GM19238 (cell line): ENCODE results near the gene PYHIN1.
"Not testable (repeated sequence)": the region's sequence is repeated elsewhere in the genome, so short reads cannot be mapped to it uniquely, and the experiment has no call there.

Source experiments
- DNase-seq: peaks from one replicate; pipeline ENCODE4 v3.0.0; 2011; ENCODE audit warnings: low spot score; ENCODE audit not compliant: insufficient read length

Gene PYHIN1

GRCh38 chr1:158979229-158979628, 47.9 kb downstream of the PYHIN1 start:
- no peak for DNase-seq

- DNase-seq = no peak
Measured at GRCh38 chr1:158983235-158983634, 51.9 kb downstream of the PYHIN1 start.

DNA sequence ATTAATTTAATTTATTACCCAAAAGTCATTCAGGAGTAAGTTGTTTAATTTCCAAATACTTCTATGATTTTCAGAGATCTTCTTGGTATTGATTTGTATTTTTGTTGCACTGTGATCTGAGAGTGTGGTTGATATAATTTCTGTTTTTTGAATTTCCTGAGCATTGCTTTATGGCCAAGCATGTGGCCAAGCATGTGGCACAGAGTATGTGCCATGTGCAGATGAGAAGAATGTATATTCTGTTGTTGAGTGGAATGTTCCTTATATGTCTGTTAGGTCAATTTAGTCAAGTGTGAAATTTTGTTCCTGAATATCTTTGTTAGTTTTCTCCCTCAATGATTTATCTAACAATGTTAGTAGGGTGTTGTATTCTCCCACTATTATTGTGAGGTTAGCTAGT, 53.0 kb downstream of the PYHIN1 start:
- no peak for DNase-seq

- no peak for DNase-seq
Measured at GRCh38 chr1:158989424-158989823, 58.1 kb downstream of the PYHIN1 start.

DNA sequence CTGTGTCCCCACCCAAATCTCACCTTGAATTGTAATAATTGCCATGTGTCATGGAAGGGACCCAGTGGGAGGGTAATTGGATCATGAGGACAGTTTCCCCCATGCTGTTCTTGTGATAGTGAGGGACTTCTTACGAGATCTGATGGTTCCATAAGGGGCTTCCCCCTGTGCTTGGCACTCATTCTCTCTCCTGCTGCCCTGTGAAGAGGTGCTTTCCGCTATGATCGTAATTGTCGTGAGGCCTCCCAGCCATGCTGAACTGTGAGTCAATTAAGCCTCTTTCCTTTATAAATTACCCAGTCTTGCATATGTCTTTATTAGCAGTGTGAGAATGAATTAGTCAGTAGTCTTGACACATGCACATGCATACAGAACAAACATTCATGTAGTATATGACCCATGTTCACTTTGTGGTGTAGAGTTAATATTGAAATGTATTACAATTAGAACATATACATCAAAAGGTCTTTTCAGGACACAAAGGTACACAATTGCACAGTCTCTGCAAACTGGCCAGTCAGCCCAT, 61.5 kb downstream of the PYHIN1 start:
- no peak for DNase-seq

GRCh38 chr1:158996998-158997397, 65.6 kb downstream of the PYHIN1 start:
- no peak for DNase-seq

GRCh38 chr1:158998037-158998780, 66.9 kb downstream of the PYHIN1 start:
- DNase-seq = no peak

DNA sequence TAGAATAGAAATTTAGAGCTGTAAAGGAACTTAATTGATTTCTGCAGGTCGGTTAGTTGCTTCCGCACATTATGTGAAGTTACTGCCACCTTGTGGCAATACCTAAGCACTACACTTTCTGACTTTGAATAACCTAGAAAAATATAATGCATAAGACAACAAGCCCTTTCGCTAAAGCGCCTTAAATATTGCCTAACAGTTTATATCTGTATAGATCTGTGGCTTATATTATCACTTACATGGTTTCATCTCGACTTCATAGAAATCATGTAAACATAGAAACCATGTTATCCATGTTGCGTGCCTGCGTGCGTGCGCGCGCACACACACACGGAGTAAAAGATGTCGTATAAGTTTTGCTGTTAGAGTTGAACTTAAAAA, 67.4 kb downstream of the PYHIN1 start:
- DNase-seq = no peak

GRCh38 chr1:158999316-159000069, 68.1 kb downstream of the PYHIN1 start:
- no peak for DNase-seq

DNA sequence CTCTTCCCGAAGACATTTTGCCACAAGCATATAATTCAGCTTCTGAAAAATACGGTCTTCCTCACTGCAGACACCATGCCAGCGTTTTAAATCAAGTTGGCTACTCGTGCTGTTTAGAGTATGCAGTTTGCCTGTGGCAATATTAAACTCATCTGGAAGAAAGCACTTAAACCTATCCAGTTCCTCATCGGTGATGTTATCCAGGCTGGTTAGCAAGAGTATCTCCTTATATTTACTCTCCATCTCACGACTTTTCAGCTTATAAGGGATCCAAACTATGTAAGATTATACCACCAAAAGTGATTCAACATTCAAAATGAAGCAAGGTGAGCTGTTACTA, 68.7 kb downstream of the PYHIN1 start:
- no peak for DNase-seq

DNA sequence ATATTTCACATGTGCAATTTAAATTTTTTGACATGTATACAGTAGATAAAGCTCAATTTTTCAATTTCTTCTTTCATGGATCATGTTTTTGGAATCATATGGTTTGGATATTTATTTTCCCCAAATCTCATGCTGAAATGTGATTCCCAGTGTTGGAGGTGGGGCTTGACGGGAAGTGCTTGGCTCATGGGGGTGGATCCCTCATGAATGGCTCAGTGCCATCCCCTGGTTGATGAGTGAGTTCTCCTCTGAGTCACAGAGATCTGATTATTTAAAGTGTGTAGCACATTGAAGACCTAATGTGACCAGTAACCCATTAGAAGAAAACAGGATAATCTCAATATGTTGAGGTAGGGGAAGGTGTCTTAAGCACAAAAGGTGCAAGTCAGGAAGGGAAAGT, 69.3 kb downstream of the PYHIN1 start:
- DNase-seq = no peak

DNA sequence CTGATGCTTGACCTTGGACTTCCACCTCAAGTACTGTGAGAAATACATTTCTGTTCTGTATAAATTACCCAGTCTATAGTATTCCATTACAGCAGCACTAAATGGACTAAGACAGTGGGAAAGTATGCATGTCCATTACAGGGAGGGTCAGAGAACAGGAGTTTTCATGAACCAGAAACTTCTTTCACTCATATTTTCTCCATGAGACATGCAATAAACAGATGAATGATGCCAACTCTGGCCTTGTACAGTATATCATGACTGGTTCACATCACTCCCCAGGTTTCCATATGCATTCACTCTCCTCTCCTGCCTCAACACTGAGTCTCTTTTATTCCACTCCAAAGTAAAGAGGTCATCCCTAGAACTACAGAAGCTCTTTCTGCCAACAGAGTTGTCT, 73.8 kb downstream of the PYHIN1 start:
- no peak for DNase-seq

GRCh38 chr1:159005676-159006075, 74.3 kb downstream of the PYHIN1 start:
- no peak for DNase-seq

- DNase-seq = not testable (repeated sequence)
Measured at GRCh38 chr1:159006210-159006807, 75.0 kb downstream of the PYHIN1 start.

DNA sequence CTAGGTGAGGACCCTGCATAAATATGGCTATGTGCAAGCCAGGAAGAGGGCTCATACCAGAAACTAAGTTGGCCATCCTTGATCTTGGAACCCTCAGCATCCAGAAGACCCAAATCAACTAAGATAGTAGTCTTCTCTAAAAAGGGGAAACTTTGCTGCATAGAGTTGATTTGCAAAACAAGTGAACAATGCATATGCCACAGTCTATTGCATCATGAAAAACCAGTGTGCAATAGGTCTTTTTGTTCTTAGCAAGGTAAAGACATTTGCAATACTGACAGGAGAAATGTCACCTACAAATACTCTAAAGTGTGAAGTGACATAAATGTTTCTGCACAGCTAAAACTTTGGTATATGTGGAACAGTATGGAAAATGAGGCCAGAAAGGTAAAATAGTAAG, 76.4 kb downstream of the PYHIN1 start:
- DNase-seq = no peak

DNA sequence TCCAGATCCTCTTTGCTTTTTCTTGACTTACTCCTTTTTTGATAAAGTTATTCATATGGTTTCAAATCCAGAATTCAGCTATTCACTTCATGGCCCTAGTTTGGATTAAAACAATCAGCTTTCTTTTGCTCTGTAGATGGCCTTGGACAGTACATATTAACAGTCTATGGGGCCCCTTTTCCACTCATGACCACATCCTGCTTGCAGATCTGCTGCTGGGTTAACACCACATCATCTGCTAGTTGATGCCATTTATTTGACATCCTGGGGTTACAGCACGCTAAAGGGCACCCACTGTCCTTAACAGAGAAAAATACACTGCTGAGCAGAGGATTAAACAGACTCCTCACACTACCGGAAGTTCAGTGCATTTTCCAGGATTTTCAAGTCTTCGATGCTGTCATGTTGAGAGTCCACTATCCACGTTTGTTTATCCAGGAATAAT, 77.4 kb downstream of the PYHIN1 start:
- DNase-seq = no peak

DNA sequence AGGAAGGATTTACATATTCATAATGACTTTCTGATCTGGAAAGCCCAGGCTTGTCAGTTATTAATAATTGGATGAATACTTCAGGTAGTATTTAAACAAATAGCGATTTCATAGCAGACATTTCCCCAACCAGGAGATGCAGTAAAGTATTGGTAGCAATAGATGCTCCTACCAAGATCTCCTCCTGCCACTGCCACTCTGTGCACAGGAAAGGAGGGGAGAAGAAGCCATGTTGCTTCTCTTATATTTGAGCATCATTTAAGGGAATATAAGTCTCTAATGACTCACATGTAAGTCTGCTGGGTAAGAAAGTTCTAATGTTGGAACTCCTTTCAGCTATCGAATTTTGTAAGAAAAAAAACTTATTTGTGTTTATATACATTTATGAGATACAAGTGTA, 77.9 kb downstream of the PYHIN1 start:
- DNase-seq = no peak

DNA sequence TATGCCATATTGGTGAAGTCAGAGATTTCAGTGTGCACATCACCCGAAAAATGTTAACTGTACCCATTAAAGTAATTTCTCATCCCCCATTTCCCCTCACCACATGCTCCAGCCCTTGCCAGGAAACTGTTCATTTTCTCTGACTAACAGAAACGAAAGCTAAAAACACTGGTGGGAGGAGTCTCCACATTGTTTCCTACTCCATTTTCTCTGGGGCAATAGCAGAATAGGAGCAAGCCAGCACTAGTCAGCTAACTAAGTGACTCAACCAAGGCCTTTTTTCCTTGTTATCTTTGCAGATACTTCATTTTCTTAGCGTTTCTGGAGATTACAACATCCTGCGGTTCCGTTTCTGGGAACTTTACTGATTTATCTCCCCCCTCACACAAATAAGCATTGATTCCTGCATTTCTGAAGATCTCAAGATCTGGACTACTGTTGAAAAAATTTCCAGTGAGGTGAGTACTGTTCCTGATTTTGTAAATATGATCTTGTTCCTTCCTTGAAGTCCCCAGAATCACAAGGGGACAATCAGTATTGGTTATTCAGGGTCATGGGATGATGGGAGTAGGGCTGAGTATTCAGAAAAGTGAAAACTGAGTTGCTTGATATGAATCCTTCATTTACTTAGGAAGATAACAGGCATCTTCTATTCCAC, 78.5 kb downstream of the PYHIN1 start, which contains the start of gene IFI16:
TSS of gene IFI16 (plus strand) at position 204 of the 658 bp plus-strand sequence. CDS start 4,774 bp downstream, outside the sequence.
- DNase-seq = no peak

DNA sequence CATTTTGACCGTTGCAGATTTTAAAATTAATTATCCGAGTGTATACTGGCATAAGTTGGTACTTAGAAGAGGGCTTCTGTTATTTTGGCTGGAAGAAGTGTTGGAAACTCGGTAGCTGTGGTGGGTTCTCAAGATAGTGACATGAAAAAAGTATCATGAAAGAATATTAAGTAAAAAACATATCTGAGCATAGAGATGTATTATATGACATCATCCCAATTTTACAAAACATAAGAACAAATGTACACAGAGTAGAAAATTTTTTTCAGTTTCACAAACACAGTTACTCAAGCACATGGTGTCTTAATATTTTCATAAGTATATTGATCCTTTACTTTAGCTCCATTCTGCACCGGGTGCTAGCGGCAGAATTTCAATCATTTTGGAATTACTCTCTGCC, 79.0 kb downstream of the PYHIN1 start:
- no peak for DNase-seq

DNA sequence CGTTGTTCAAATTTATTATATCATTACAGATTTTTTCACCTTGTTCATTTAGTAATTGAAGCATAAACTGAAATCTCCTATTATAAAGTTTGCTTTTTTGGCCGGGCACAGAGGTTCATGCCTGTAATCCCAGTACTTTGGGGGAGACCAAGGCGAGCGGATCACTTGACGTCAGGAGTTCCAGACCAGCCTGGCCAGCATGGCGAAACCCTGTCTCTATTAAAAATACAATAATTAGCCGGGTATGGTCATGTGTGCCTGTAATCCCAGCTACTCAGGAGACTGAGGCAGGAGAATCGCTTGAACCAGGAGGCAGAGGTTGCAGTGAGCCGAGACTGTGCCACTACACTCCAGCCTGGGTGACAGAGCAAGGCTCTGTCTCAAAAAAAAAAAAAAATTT, 79.6 kb downstream of the PYHIN1 start:
- DNase-seq = not testable (repeated sequence)

- DNase-seq = no peak
Measured at GRCh38 chr1:159011751-159012150, 80.4 kb downstream of the PYHIN1 start.

- no peak for DNase-seq
Measured at GRCh38 chr1:159012495-159012894, 81.1 kb downstream of the PYHIN1 start.
